CD4-positive, alpha-beta T cell treated with Interleukin-17A for 4 hours (primary cell): ENCODE data around the gene PTPN14.

ENCODE experiments used
- DNase-seq: peaks from one replicate; pipeline ENCODE4 v3.0.0-alpha.2; 2020; ENCODE audit warnings: mixed read lengths

Gene PTPN14

GRCh38 chr1:214449371-214449770 is 102.0 kb downstream of the PTPN14 start:
- no peak for DNase-seq

GRCh38 chr1:214448536-214448935 is 102.9 kb downstream of the PTPN14 start:
- DNase-seq = no peak

- no peak for DNase-seq
These were observed 103.9 kb downstream of the PTPN14 start for GRCh38 chr1:214447557-214447871.

GRCh38 chr1:214446772-214447556 is 104.4 kb downstream of the PTPN14 start:
- no peak for DNase-seq

- DNase-seq = no peak
These were observed 105.4 kb downstream of the PTPN14 start for GRCh38 chr1:214445831-214446614.

DNA sequence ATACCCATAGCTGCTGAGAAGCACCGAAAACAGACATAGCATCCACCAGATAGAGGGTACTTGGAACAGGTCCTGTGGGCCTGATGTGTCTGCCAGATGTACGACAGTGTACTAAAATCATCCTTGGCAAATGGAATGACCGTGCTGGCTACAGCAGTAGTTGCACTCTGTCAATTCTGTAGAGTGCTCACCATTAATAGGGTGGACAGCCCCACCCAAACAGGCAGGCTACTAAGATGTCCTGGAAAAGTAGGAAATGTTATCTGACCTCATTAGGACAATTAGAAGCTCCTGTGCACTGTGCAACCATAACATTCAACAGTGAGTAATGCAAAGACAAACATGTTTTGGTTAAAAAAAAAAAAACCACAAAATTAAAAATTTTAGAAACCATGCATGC is 106.2 kb downstream of the PTPN14 start:
- DNase-seq = no peak

GRCh38 chr1:214444182-214444939 is 107.0 kb downstream of the PTPN14 start:
- no peak for DNase-seq

DNA sequence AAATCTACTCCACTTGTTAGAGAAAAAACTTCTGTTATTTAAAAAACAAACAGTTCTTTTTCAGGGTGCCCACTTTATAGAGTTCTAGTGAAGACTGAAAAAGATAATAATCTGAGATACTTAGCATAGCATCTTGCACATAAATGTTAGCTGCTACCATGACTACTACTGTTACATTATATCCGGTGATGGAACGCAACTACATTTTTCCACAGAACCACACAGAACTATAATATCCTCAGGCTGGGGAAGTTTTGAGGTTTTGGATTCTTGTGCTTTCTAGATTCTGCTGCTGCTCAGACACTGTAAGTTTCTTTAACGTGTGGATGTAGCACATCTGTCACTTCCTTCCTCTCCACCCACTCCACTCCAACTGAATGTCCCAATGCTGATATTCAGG is 110.3 kb downstream of the PTPN14 start:
- no peak for DNase-seq

DNA sequence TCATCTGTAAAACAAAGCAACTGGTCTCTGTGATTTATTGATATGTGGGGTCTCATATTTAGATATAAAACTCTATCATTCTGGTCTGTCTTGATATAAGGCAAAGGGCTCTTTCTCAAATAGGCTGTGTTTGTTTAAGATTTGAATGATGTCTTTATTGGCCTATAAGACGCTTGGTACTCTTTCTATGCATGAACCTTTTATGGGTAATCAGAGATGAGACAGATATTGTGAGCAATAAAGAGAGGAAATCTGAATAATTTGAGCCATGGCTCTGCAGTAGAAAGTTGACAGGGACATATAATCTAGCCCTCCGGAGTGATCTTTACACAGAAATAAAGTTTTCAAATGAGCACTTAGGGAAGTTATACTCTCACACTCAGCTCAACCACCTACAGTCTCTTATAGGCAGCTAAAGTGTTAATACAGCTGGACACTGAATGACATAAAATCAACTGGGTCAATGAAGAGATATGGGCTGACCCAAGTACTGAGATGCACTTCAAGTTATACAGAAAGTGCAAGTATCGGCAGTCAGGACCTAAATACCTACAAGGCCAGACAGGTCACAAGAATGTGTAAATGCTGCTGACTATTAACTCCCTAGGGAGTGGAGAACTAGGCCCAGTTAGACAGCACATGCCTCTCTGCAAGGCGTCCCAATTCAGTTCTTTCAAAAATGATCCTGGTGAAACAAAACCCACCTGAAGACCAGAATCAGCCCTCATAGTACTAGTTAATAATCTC is 111.0 kb downstream of the PTPN14 start:
- DNase-seq = no peak

- DNase-seq = peak; percentile 10
These were observed 111.9 kb downstream of the PTPN14 start for GRCh38 chr1:214439352-214440119.

GRCh38 chr1:214438530-214438929 is 112.9 kb downstream of the PTPN14 start:
- DNase-seq = no peak

DNA sequence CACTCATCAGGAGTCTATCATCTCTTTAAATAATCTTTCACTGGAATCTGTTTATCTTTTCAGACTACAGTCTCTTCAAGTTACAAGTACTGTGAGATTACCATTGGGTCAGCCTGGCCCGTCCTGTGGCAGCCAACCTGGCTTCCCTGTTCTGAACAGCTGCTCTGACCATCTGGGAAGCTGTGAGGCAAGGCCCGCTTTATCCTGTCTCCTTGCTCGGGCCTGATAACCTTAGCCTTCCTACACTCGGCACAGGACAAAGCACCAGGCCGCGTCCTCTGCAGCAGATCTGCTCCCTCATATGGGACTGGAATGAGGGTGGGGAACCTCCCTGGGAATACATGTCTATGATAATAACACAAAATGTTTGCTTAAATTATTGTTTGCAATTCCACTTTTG is 113.3 kb downstream of the PTPN14 start:
- no peak for DNase-seq

GRCh38 chr1:214435867-214436266 is 115.5 kb downstream of the PTPN14 start:
- DNase-seq = no peak

- no peak for DNase-seq
These were observed 119.2 kb downstream of the PTPN14 start for GRCh38 chr1:214432245-214432644.

DNA sequence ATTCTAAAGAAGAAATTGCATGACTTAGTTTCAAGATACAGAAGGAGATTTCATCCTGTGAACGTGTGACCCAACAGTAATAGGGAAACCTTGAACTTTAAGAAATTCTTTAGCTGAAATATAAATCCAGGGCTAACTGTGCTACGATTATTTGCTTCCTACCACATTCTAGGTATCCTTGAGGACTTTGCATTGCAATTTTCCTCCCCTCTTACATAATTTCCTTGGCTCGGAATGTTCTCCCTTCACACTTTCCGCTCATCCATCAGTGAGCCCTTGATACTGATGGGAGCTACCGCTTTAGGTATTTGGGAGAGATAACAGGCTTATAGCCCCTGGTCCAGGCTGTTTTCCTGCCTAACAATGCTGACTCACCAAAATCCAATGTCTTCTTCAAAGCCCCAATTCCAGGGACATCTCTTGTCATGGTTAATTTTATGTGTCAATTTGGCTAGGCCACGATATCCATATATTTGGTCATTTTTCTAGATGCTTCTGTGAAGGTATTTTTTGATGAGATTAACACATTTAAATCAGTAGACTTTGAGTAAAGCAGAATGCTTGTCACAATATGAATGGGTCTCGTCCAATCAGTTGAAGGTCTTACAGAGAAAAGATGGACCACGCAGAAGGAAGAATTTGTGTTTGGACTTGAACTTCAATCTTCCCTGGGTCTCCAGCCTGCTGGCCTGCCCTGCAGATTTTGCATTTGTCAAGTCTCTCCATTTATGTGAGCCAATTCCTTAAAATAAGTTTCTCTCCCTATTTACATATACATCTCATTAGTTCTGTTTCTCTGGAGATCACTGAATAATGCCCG is 121.2 kb downstream of the PTPN14 start:
- DNase-seq = no peak

GRCh38 chr1:214427871-214428277 is 123.5 kb downstream of the PTPN14 start:
- DNase-seq = peak; percentile 65

DNA sequence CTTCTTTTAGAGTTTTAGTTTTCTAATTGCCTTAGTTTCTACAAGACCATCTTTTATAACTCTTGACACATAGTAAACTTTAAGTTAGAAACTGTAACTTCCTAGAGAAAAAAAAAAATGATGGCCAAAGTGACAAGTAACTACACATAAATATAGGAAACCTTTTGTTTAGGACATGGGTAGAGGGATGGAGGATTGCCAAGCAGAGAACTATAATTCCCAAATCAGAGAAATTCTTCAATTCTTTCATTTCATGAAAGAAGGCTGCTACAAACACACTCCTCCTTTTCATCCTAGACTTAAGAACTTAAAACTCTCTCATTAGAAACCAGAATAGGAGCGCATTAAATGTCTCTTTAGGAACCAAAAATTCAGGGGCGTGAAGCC is 125.0 kb downstream of the PTPN14 start:
- DNase-seq = no peak

- no peak for DNase-seq
These were observed 125.5 kb downstream of the PTPN14 start for GRCh38 chr1:214425716-214426425.

DNA sequence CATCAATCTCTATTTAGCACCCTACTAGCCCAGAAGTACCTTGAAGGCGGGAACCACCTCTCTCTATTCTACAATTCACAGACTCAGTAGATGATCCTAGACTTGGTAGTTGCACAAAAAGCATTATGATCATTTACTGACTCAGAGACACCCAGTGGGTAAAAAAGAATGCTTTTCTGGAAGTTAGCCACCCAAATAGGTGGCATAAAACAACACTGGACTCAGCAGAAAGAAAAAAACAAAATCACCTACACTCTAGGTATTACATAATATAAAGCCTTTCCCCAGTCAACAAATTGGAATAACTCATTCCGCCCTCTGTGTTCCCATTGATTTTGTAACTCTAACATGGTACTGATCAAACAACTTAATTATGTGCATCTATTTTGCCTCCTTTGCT is 126.3 kb downstream of the PTPN14 start:
- no peak for DNase-seq

GRCh38 chr1:214423045-214423444 is 128.4 kb downstream of the PTPN14 start:
- DNase-seq = no peak
